ENCODE data around the gene CTXN3.

Gene CTXN3

GRCh38 chr5:127649018-127649439, at the start of gene CTXN3:
CTXN3 (plus strand) TSS chr5:127649082; CDS start chr5:127657522, 8,440 bp downstream.
- DNase-seq: no peak

- DNase-seq: no peak
These were observed 49.6 kb upstream of the CTXN3 start for GRCh38 chr5:127599320-127599719.

GRCh38 chr5:127599847-127600246, 49.0 kb upstream of the CTXN3 start:
- DNase-seq: no peak

GRCh38 chr5:127601111-127601510, 47.8 kb upstream of the CTXN3 start:
- no peak for DNase-seq

GRCh38 chr5:127601601-127602000, 47.3 kb upstream of the CTXN3 start:
- no peak for DNase-seq

- DNase-seq: no peak
These were observed 46.4 kb upstream of the CTXN3 start for GRCh38 chr5:127602481-127602880.

GRCh38 chr5:127602896-127603844, 45.7 kb upstream of the CTXN3 start:
- DNase-seq: no peak

GRCh38 chr5:127608077-127608660, 40.7 kb upstream of the CTXN3 start:
- no peak for DNase-seq

- DNase-seq: no peak
These were observed 39.9 kb upstream of the CTXN3 start for GRCh38 chr5:127609011-127609410.

GRCh38 chr5:127609957-127610356, 38.9 kb upstream of the CTXN3 start:
- no peak for DNase-seq

- DNase-seq: no peak
These were observed 36.3 kb upstream of the CTXN3 start for GRCh38 chr5:127612441-127613141.

GRCh38 chr5:127615916-127616315, 33.0 kb upstream of the CTXN3 start:
- DNase-seq: no peak

- DNase-seq: no peak
These were observed 28.9 kb upstream of the CTXN3 start for GRCh38 chr5:127619908-127620479.

- DNase-seq: peak; percentile 19 to 45
These were observed 27.1 kb upstream of the CTXN3 start for GRCh38 chr5:127621601-127622325.

GRCh38 chr5:127634007-127634406, 14.9 kb upstream of the CTXN3 start:
- no peak for DNase-seq

GRCh38 chr5:127639828-127640227, 9.1 kb upstream of the CTXN3 start:
- no peak for DNase-seq

GRCh38 chr5:127642949-127643348, 5.9 kb upstream of the CTXN3 start:
- DNase-seq: no peak

GRCh38 chr5:127643607-127644006, 5.3 kb upstream of the CTXN3 start:
- no peak for DNase-seq

GRCh38 chr5:127645300-127645726, 3.6 kb upstream of the CTXN3 start:
- DNase-seq: peak; percentile 14 to 26

- DNase-seq: no peak
These were observed 1.4 kb upstream of the CTXN3 start for GRCh38 chr5:127647361-127647958.

GRCh38 chr5:127650022-127650421, 1.1 kb downstream of the CTXN3 start:
- DNase-seq: no peak

- DNase-seq: no peak
These were observed 1.8 kb downstream of the CTXN3 start for GRCh38 chr5:127650649-127651048.

All from NCI-H526 (cell line).